Kidney epithelial cell (primary cell): ENCODE measurements around the gene ORMDL2. TPM values are rescaled to one million over a fixed set of nuclear protein-coding genes. Genes with fewer than 3 reads are reported as not detected.
"Not testable (repeated sequence)": the region's sequence is repeated elsewhere in the genome, so short reads cannot be mapped to it uniquely, and the experiment has no call there.

Source experiments
- DNase-seq: peaks from one replicate; pipeline ENCODE4 v3.0.0-alpha.2; 2010; ENCODE audit warnings: low read depth
- H3K27me3 ChIP-seq: 2 replicates; pipeline ENCODE4 v1.6.0; 2011; ENCODE audit warnings: low read length; ENCODE audit not compliant: control insufficient read depth, insufficient read depth
- H3K36me3 ChIP-seq: 2 replicates; pipeline ENCODE4 v1.5.1; 2011; ENCODE audit warnings: low read length; ENCODE audit not compliant: control insufficient read depth, insufficient read depth
- H3K4me3 ChIP-seq: 2 replicates; pipeline ENCODE4 v1.5.1; 2011; ENCODE audit warnings: low read depth, mild to moderate bottlenecking, control low read depth, low read length
- total RNA-seq: library from RNA; depleted of rRNA; stranded (reverse); fragments of >200 nt; gene quantifications from 2 replicates; pipeline ENCODE4 v1.2.3, GENCODE V29; 2015
- TF ChIP-seq, protein P1 (sequence below): IDR thresholded peaks from 2 replicates; pipeline ENCODE4 v1.5.1; 2011; ENCODE audit warnings: mild to moderate bottlenecking, moderate library complexity, low read length, control low read depth, inconsistent platforms; ENCODE audit not compliant: insufficient read depth, poor library complexity, severe bottlenecking

ORMDL2 gene
- total RNA-seq, 1 donor from 2014 or later: 37.0 TPM

DNA sequence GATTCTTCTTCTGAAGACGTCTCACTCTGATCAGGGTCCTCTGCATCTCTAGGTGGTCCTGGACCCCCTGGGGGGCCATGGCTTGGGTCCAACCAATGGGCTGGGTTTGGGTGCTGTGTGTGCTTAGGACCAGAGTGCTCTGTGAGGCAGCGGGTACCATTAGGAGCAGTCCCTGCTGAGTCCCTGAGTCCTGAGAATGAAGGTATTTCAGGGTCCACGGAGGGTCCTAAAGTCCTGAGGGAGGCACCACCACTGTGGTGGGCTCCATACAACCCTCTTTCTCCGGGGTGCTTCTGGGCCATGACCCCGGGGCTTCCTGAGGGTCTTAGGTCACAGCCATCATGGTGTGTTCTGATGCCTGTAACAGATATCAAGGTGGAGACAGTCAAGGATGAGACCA lies 10.5 kb downstream of the ORMDL2 start:
- TF ChIP-seq, protein P1, sequence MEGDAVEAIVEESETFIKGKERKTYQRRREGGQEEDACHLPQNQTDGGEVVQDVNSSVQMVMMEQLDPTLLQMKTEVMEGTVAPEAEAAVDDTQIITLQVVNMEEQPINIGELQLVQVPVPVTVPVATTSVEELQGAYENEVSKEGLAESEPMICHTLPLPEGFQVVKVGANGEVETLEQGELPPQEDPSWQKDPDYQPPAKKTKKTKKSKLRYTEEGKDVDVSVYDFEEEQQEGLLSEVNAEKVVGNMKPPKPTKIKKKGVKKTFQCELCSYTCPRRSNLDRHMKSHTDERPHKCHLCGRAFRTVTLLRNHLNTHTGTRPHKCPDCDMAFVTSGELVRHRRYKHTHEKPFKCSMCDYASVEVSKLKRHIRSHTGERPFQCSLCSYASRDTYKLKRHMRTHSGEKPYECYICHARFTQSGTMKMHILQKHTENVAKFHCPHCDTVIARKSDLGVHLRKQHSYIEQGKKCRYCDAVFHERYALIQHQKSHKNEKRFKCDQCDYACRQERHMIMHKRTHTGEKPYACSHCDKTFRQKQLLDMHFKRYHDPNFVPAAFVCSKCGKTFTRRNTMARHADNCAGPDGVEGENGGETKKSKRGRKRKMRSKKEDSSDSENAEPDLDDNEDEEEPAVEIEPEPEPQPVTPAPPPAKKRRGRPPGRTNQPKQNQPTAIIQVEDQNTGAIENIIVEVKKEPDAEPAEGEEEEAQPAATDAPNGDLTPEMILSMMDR: no peak
- Histone ChIP-seq H3K4me3 (peak overlapping the region; percentile 51), H3K36me3 (no peaks in the 10 kb centered on the region), H3K27me3 (no peaks in the 10 kb centered on the region)
- no peak for DNase-seq

- H3K4me3 ChIP-seq: peak overlapping the region; percentile 51
- TF ChIP-seq, protein P1: no peak
- H3K27me3 ChIP-seq: no peaks in the 10 kb centered on the region
- no peak for DNase-seq
- H3K36me3 ChIP-seq: no peaks in the 10 kb centered on the region
These were observed 12.2 kb downstream of the ORMDL2 start for GRCh38 chr12:55829967-55830600.

GRCh38 chr12:55830601-55831446 lies 13.0 kb downstream of the ORMDL2 start:
- Histone ChIP-seq H3K4me3 (peak overlapping the region; percentile 51), H3K27me3 (no peaks in the 10 kb centered on the region), H3K36me3 (no peaks in the 10 kb centered on the region)
- DNase-seq: no peak
- TF ChIP-seq, protein P1: no peak

GRCh38 chr12:55831447-55831815 lies 13.6 kb downstream of the ORMDL2 start:
- Histone ChIP-seq H3K36me3 (no peaks in the 10 kb centered on the region), H3K27me3 (no peaks in the 10 kb centered on the region), H3K4me3 (peak overlapping the region; percentile 51)
- DNase-seq: no peak
- TF ChIP-seq, protein P1: no peak

GRCh38 chr12:55833056-55833455 lies 15.2 kb downstream of the ORMDL2 start:
- TF ChIP-seq, protein P1: no peak
- Histone ChIP-seq H3K36me3 (no peaks in the 10 kb centered on the region), H3K27me3 (no peaks in the 10 kb centered on the region), H3K4me3 (no peak overlapping the region)
- DNase-seq: no peak

- not testable (repeated sequence) for H3K27me3 ChIP-seq, H3K4me3 ChIP-seq, H3K36me3 ChIP-seq, DNase-seq
These were observed 16.6 kb downstream of the ORMDL2 start for GRCh38 chr12:55834400-55834799.
